GM06990 (cell line): Measurements from ENCODE around the gene SRGAP1.

Experiments
- DNase-seq: peaks from one replicate; pipeline ENCODE4 v3.0.0-alpha.2; 2011; ENCODE audit not compliant: insufficient read length; ENCODE audit errors: extremely low read depth
- H3K27me3 ChIP-seq: replicated peaks from 2 replicates; pipeline ENCODE4 v1.6.0; 2011; ENCODE audit warnings: low read length; ENCODE audit not compliant: control insufficient read depth, insufficient read depth
- H3K36me3 ChIP-seq: 2 replicates; pipeline ENCODE4 v1.5.1; 2011; ENCODE audit warnings: low read length; ENCODE audit not compliant: control insufficient read depth, insufficient read depth
- H3K4me3 ChIP-seq: replicated peaks from 2 replicates; pipeline ENCODE4 v1.5.1; 2011; ENCODE audit warnings: low read depth, mild to moderate bottlenecking, control low read depth, low read length
- CTCF ChIP-seq: IDR thresholded peaks from 2 replicates; pipeline ENCODE4 v1.5.1; 2011; ENCODE audit warnings: low read length, control low read depth, mild to moderate bottlenecking, inconsistent platforms; ENCODE audit not compliant: insufficient read depth, poor library complexity, severe bottlenecking

Gene SRGAP1

GRCh38 chr12:63912651-63913050 lies 68.2 kb downstream of the SRGAP1 start:
- DNase-seq, result no peak
- no peaks in the 10 kb centered on the region for H3K27me3 ChIP-seq
- no peak for TF ChIP-seq CTCF
- no peaks in the 10 kb centered on the region for H3K36me3 ChIP-seq
- H3K4me3 ChIP-seq, result no peak overlapping the region

DNA sequence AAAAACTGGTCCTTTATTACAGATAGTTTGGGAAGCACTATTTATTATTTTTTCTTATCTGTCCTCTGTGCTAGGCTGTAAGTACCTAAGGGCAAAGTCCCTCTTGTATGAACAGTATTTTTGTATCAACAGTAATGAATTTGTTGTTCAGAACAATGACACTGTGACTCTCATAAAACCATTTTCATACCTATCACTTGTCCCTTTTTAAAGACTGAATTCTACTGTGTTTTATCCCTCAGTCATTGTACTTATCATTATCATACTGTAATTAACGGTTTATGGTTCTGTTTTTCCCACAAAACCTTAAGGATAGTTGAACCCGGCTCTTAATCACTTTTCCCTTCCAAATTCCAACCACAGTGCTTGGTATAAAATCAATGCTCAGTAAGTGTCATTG lies 69.4 kb downstream of the SRGAP1 start:
- Histone ChIP-seq H3K36me3 (no peaks in the 10 kb centered on the region), H3K4me3 (no peak overlapping the region), H3K27me3 (no peaks in the 10 kb centered on the region)
- no peak for TF ChIP-seq CTCF
- no peak for DNase-seq

- DNase-seq, result no peak
- Histone ChIP-seq H3K36me3 (no peaks in the 10 kb centered on the region), H3K4me3 (no peak overlapping the region), H3K27me3 (no peaks in the 10 kb centered on the region; the same call in 1 of the 2 replicates)
- TF ChIP-seq CTCF, result no peak
Observed at GRCh38 chr12:63915105-63915800, 70.8 kb downstream of the SRGAP1 start.

DNA sequence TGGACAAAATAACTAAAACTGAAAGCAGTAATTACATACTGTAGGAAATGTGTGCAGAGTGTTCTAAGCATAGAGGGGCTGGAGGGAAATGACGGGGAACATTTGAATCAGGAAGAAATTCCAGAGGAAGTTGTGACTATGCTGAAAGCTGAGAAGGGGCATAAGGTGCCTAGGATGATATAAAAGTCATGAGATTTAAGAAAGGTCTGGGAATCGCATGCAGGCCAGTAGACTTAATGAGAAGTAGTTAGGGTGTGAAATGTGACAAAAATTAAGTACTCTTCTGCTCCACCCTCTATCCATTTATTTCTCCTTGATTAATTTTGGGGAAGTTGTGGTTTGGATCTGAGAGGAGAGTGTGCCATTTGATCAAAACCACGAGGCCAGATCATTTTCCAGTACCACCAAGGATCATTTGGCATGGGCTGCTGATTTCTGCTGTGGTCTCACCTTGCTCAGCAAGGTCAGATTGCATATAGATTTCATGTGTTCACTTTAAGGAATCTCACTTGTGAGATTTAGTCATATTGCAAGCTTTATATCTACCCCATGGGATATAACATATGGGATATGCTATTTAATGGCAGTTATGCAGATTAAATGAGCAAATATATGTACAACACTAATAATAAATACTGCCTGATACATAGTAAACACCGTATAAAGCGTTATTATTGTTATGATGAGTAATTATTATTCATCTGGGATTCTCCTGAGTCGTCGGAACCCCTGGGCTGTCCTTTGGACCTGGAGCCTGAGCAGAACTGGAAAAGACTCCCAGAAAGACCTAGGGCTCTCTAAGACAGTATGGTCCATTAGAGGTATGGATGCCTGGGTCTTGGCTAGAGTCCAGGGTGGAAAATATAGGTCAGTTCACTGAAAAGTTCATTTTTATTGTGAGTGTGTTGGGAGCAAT lies 72.3 kb downstream of the SRGAP1 start:
- no peak for DNase-seq
- no peaks in the 10 kb centered on the region for H3K36me3 ChIP-seq
- no peak for TF ChIP-seq CTCF
- no peak overlapping the region for H3K4me3 ChIP-seq
- H3K27me3 ChIP-seq, result no peaks in the 10 kb centered on the region; the same call in 1 of the 2 replicates

- Histone ChIP-seq H3K4me3 (no peak overlapping the region), H3K27me3 (no peaks in the 10 kb centered on the region; the same call in 1 of the 2 replicates), H3K36me3 (no peaks in the 10 kb centered on the region)
- no peak for DNase-seq
- no peak for TF ChIP-seq CTCF
Observed at GRCh38 chr12:63917477-63917862, 73.0 kb downstream of the SRGAP1 start.
